NCI-H510A treated with DMSO at 0.1 percent for 48 hours (cell line): ENCODE results near the gene ARTN.

Experiments
- DNase-seq: peaks from one replicate; lab custom pipeline; 2025; lab: John Stamatoyannopoulos, UW

ARTN gene

DNA sequence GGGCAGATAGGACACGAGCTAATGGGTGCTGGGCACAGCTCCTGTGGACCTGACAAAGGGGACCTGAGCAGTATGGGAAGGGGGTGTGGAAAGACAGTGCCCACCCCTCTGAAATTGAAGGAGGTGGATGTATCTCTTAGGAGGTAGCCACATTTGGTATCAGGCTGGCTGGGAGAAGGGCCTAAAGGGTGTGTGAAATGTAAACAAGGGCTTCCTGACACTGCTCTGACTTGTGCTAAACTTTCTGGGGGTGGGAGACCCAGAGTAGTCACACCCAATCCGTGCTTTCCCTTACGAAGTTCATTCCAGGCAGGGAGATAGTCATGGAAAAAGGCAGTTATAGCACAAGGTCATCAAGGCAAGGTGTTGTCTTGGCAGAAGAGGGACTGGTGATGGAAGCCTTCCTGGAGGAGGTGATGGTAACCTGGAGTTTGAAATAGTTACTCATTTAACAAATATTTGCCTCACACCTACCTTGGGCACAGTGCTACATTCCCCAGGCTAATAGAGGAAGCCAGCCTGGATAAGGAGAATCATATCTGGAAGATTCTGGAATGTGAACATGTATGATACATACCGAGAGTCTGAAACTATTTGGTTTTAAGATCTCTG is 52.5 kb downstream of the ARTN start:
- no peak for DNase-seq

GRCh38 chr1:43986712-43987111 is 53.1 kb downstream of the ARTN start:
- DNase-seq, result no peak
